GM10266 (cell line): ENCODE measurements around the gene MCU.

ENCODE experiments used
- DNase-seq: peaks from one replicate; pipeline ENCODE4 v3.0.0; 2012; ENCODE audit errors: extremely low spot score
- CTCF ChIP-seq: IDR thresholded peaks from 2 replicates; pipeline ENCODE4 v1.5.1; 2012; ENCODE audit warnings: mild to moderate bottlenecking, low read depth; ENCODE audit not compliant: control insufficient read depth, insufficient read depth; ENCODE audit errors: missing control alignments

MCU gene

GRCh38 chr10:72719941-72720592 lies 28.1 kb downstream of the MCU start:
- no peak for DNase-seq
- no peak for TF ChIP-seq CTCF

- DNase-seq = no peak
- no peak for TF ChIP-seq CTCF
These were observed 29.1 kb downstream of the MCU start for GRCh38 chr10:72720814-72721660.

- TF ChIP-seq CTCF = no peak
- DNase-seq = no peak
These were observed 35.2 kb downstream of the MCU start for GRCh38 chr10:72727130-72727529.

- TF ChIP-seq CTCF = no peak
- DNase-seq = no peak
These were observed 36.5 kb downstream of the MCU start for GRCh38 chr10:72728462-72728861.

- no peak for TF ChIP-seq CTCF
- peak; percentile 8 for DNase-seq
These were observed 37.6 kb downstream of the MCU start for GRCh38 chr10:72729528-72729927.

- no peak for TF ChIP-seq CTCF
- DNase-seq = no peak
These were observed 38.5 kb downstream of the MCU start for GRCh38 chr10:72730479-72730878.

- no peak for TF ChIP-seq CTCF
- DNase-seq = no peak
These were observed 40.0 kb downstream of the MCU start for GRCh38 chr10:72731916-72732419.
